K562 (cell line): ENCODE data around the gene CXCR5. TPM values are rescaled to one million over a fixed set of nuclear protein-coding genes. Genes with fewer than 3 reads are reported as not detected.

Experiments used
- CREB3 ChIP-seq: fragments of 450-650 bp; conservative IDR thresholded peaks from 2 replicates; pipeline ENCODE4 v1.6.1; 2016; ENCODE audit warnings: missing genetic modification characterization, low read depth, mild to moderate bottlenecking, missing compliant biosample characterization, moderate library complexity
- GABPB2 ChIP-seq: fragments of 250-450 bp; sonication (Bioruptor Pico); conservative IDR thresholded peaks from 2 replicates; pipeline ENCODE4 v1.5.1; 2021; ENCODE audit warnings: mild to moderate bottlenecking
- HDGF ChIP-seq: fragments of 450-650 bp; IDR thresholded peaks from 2 replicates; pipeline ENCODE4 v1.6.1; 2016
- ILF3 ChIP-seq: fragments of 450-650 bp; IDR thresholded peaks from 2 replicates; pipeline ENCODE4 v1.6.1; 2018; ENCODE audit warnings: antibody characterized with exemption, mild to moderate bottlenecking, moderate library complexity, borderline replicate concordance
- KDM1A ChIP-seq, 2 experiments: fragments of 450-650 bp; IDR thresholded peaks; 2 replicates each; pipeline ENCODE4 v1.6.1; 2016; ENCODE audit warnings: mild to moderate bottlenecking in 2 of 2
- MXD1 ChIP-seq: fragments of 250-450 bp; sonication (Bioruptor Pico); IDR thresholded peaks from 2 replicates; pipeline ENCODE4 v1.8.0; 2021; ENCODE audit warnings: borderline replicate concordance, mild to moderate bottlenecking, moderate library complexity; ENCODE audit not compliant: poor library complexity, severe bottlenecking
- NCOA2 ChIP-seq, 2 experiments: fragments of 450-650 bp; IDR thresholded peaks; 2 replicates each; pipeline ENCODE4 v1.6.1; 2018; ENCODE audit warnings: mild to moderate bottlenecking in 2 of 2, moderate library complexity in 1 of 2; ENCODE audit not compliant: partially characterized antibody in 2 of 2
- NONO ChIP-seq, 2 experiments: fragments of 200-400 bp in 1 of 2; fragments of 450-650 bp in 1 of 2; formaldehyde crosslinking in 1 of 2; IDR thresholded peaks; 2 replicates each; pipeline ENCODE4 v1.6.1; 2017; ENCODE audit warnings: low read depth in 2 of 2, mild to moderate bottlenecking in 2 of 2, moderate library complexity in 2 of 2, low read length in 1 of 2
- NR3C1 ChIP-seq: sonication (generic); formaldehyde crosslinking; IDR thresholded peaks from 2 replicates; pipeline ENCODE4 v1.8.1; 2022; ENCODE audit warnings: missing genetic modification reagents
- PHF8 ChIP-seq: fragments of 200-600 bp; sonication (generic); IDR thresholded peaks from 2 replicates; pipeline ENCODE4 v1.6.1; 2012; ENCODE audit warnings: mixed run types, mild to moderate bottlenecking, inconsistent platforms, low read length, moderate library complexity, borderline replicate concordance
- POLR2B ChIP-seq: fragments of 450-650 bp; IDR thresholded peaks from 2 replicates; pipeline ENCODE4 v1.6.1; 2018; ENCODE audit warnings: low read depth; ENCODE audit not compliant: partially characterized antibody
- SPI1 ChIP-seq: IDR thresholded peaks from 2 replicates; pipeline ENCODE4 v1.6.1; 2011; ENCODE audit warnings: low read depth, low read length, control low read depth, borderline replicate concordance
- TFAM ChIP-seq: fragments of 250-450 bp; sonication (Bioruptor Pico); conservative IDR thresholded peaks from 2 replicates; pipeline ENCODE4 v1.5.0; 2021; ENCODE audit warnings: mild to moderate bottlenecking, moderate library complexity
- THAP7 ChIP-seq: fragments of 250-450 bp; sonication (Bioruptor Pico); IDR thresholded peaks from 2 replicates; pipeline ENCODE4 v1.5.0; 2021
- ZBED1 ChIP-seq: IDR thresholded peaks from 2 replicates; pipeline ENCODE4 v1.6.1; 2014
- ZBTB12 ChIP-seq: fragments of 250-450 bp; sonication (Bioruptor Pico); IDR thresholded peaks from 2 replicates; pipeline ENCODE4 v1.4.0; 2020
- ZFP1 ChIP-seq: fragments of 450-650 bp; formaldehyde crosslinking; IDR thresholded peaks from 2 replicates; pipeline ENCODE4 v1.4.0; 2020; ENCODE audit warnings: mild to moderate bottlenecking, mixed read lengths
- ZNF23 ChIP-seq: fragments of 250-450 bp; sonication (Bioruptor Pico); IDR thresholded peaks from 2 replicates; pipeline ENCODE4 v1.4.0; 2020; ENCODE audit warnings: mild to moderate bottlenecking
- polyA plus RNA-seq, 8 experiments: library from polyadenylated mRNA; depleted of rRNA in 4 of 8; stranded (reverse) in 5 of 8; unstranded in 3 of 8; fragments of >200 nt; fragmentation: Nextera tagmentation in 2 of 8; fragmentation: Illumina TruSeq in 1 of 8; extraction: Ambion mirVana in 2 of 8; extraction: Trizol in 1 of 8; gene quantifications; 2 replicates each; pipeline versions ENCODE4 v1.2.1 to v1.2.3, GENCODE V29; 2011 to 2014; ENCODE audit warnings: inconsistent platforms in 1 of 8, missing spikeins in 1 of 8
- total RNA-seq, 7 experiments: library from RNA; depleted of rRNA in 6 of 7; stranded (reverse); fragments of >200 nt in 6 of 7; fragmentation: Illumina TruSeq in 2 of 7; extraction: Trizol in 2 of 7; gene quantifications; 2 replicates each; pipeline versions ENCODE4 v1.2.1 to v1.2.3, GENCODE V29; 2011 to 2021; ENCODE audit warnings: low replicate concordance in 1 of 7
- TF ChIP-seq, protein P1 (sequence below): IDR thresholded peaks from 2 replicates; pipeline ENCODE4 v1.6.1; 2016; ENCODE audit warnings: missing genetic modification characterization, missing compliant biosample characterization
- TF ChIP-seq, protein P2 (sequence below): fragments of 450-650 bp; formaldehyde crosslinking; IDR thresholded peaks from 2 replicates; pipeline ENCODE4 v1.4.0; 2020; ENCODE audit warnings: mild to moderate bottlenecking, moderate library complexity

CXCR5 gene
- total and polyA plus RNA-seq, 9 of the 15 experiments (the other 6 are each of a cell fraction or from before 2014, with no cell fraction given): 0.03 to 0.06 TPM; not detected in 7

DNA sequence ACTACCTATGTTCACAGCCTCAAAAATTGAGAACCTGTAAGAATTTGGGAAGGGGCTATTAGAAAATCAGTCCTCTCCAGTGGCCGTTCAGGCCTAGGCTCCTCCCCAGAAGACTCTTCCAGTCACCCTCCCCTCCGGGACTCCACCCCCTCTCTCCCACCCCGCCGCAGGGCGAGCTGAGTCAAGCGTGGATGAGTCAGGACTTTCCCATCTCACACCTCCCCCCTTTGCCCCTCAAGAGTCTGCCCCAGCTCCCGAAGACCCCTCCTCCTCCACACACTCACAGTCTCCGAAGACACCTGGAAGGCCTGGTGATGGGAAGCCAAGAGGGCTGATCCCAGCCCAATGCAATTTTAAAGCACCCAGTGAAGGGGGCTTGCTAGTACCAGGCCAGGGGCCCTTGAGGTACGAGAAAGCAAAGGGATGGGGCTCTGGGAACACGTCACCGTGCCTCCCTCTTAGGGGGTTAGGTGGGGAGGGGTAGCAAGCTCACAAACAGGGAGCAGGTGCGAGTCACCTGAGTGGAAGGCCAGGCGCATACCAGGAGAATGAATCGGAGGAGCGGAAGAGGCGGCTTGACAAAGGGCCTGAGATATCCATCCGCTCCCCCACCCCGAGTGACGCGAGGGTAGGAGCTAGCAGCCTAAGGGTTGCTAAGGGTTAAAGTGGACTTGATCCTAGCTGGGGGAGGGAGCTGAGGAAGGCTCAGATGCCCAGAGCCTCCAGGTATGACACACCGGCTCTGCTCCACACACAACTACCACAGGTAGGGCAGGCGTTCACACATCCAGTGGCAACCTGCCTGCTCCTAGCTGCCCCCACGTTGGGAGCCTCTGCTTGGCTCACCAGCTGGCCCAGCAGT lies 28.4 kb downstream of the CXCR5 start (continued):
- TF ChIP-seq NONO (IDR thresholded peaks at IDR 0.05; ENCODE audit: low read depth in 2 of 2, low read length in 1 of 2) (no peak), CREB3 (tag) (no peak; the same call in 1 of the 2 replicates), ZBED1 (no peak), NR3C1 (no peak), KDM1A (IDR thresholded peaks at IDR 0.05) (no peak), TFAM (CRISPR knock-in tag) (no peak), HDGF (0 out of 2 replicates have a peak, but pooled peaks have one; percentile 32), ILF3 (no peak), SPI1 (no peak), ZNF23 (CRISPR knock-in tag) (no peak), GABPB2 (no peak), PHF8 (no peak; the same call in 1 of the 2 replicates), NCOA2 (IDR thresholded peaks at IDR 0.05; ENCODE audit: partially characterized antibody in 2 of 2) (no peak), ZBTB12 (CRISPR knock-in tag) (no peak), MXD1 (CRISPR knock-in tag) (no peak), THAP7 (CRISPR knock-in tag) (no peak), ZFP1 (CRISPR knock-in tag) (no peak), POLR2B (peak; percentile 46)
- TF ChIP-seq, protein P1, sequence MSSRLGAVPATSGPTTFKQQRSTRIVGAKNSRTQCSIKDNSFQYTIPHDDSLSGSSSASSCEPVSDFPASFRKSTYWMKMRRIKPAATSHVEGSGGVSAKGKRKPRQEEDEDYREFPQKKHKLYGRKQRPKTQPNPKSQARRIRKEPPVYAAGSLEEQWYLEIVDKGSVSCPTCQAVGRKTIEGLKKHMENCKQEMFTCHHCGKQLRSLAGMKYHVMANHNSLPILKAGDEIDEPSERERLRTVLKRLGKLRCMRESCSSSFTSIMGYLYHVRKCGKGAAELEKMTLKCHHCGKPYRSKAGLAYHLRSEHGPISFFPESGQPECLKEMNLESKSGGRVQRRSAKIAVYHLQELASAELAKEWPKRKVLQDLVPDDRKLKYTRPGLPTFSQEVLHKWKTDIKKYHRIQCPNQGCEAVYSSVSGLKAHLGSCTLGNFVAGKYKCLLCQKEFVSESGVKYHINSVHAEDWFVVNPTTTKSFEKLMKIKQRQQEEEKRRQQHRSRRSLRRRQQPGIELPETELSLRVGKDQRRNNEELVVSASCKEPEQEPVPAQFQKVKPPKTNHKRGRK: no peak
- TF ChIP-seq, protein P2, sequence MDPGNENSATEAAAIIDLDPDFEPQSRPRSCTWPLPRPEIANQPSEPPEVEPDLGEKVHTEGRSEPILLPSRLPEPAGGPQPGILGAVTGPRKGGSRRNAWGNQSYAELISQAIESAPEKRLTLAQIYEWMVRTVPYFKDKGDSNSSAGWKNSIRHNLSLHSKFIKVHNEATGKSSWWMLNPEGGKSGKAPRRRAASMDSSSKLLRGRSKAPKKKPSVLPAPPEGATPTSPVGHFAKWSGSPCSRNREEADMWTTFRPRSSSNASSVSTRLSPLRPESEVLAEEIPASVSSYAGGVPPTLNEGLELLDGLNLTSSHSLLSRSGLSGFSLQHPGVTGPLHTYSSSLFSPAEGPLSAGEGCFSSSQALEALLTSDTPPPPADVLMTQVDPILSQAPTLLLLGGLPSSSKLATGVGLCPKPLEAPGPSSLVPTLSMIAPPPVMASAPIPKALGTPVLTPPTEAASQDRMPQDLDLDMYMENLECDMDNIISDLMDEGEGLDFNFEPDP (CRISPR knock-in tag): no peak
